DMS53 (cell line): ENCODE results near the gene SLC25A28.

ENCODE experiments used
- DNase-seq: peaks from one replicate; lab custom pipeline; 2025; lab: John Stamatoyannopoulos, UW

Gene SLC25A28

DNA sequence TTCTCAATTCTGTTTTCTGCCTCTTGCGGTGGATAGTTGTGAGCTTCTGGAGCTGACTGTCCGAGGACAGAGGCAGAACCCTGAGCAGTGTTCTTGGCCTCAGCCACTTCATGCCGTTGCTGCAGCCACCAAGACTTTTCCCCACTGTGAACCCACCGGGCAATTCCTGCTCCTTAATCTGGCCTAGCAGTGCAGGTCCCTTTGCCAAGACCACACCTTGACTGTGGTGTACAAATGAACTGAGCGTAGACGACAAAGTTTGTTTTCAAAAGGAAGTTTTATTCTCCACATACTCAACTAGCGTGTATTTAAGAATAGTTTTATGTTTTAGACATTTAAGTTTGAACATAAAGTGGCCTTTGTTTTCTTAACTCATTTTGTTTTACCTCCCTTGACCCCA is 29.4 kb downstream of the SLC25A28 start:
- DNase-seq = no peak

GRCh38 chr10:99583687-99584086 is 36.6 kb downstream of the SLC25A28 start:
- no peak for DNase-seq

DNA sequence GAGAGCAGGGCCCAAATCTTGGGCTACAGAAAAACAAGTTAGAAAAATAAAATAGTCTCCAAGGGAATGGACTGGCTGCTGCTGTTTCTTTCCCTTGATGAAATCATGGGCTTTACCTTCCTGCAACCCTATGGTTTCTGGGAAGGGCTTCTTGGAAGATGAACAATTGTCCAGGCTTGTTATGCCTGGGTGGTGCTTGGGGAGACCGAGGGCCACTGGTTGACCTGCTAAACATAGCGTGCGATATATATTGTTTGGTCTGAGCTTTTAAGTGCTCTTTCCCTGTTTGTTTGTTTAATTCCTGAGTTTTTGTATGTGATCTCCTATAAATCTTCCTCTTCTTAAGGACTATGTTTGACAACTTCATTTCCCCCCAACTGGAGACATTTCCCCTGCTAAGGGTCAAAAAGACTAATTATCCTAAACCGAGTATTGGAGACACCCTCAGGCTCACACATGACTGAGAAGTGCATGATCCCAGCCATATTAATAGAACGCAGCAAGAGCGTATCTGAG is 37.9 kb downstream of the SLC25A28 start:
- DNase-seq = peak; percentile 47

DNA sequence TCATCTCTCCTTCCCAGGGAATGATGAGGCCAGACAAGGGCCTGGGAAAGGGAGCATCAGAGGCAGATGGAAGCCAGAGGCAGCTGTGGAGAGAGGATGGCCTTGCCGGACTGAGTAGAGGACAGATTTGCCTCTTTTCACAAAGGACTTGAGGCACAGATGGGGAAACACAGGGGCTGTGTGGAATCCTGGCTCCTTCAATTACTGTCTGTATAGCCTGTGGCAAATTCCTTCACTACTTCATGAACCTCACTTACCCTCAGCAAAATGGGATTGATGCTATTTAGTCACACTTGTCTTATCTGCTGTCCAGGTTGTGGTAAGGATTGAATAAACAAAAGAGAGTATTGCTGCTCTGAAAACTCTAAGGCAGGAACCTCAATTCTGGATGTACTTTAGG is 40.3 kb downstream of the SLC25A28 start:
- DNase-seq = no peak

GRCh38 chr10:99573790-99574189 is 46.4 kb downstream of the SLC25A28 start:
- DNase-seq = no peak

DNA sequence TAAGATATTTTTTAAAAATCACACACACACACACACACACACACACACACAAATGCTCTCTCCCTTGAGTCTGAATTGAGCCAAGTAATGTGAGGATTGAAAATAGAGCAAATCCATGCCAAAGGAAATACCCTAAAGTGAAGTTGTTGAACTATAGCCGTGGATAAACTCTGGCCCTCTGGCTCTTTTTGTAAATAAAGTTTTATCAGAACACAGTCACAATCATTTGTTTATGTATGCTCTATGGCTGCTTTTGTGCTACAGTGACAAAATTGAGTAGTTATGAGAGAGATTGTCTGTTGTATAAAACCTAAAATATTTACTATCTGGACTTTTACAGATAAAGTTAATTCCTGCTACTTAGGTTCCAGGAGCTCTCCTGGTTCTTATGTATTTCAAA is 48.4 kb downstream of the SLC25A28 start:
- DNase-seq = no peak

DNA sequence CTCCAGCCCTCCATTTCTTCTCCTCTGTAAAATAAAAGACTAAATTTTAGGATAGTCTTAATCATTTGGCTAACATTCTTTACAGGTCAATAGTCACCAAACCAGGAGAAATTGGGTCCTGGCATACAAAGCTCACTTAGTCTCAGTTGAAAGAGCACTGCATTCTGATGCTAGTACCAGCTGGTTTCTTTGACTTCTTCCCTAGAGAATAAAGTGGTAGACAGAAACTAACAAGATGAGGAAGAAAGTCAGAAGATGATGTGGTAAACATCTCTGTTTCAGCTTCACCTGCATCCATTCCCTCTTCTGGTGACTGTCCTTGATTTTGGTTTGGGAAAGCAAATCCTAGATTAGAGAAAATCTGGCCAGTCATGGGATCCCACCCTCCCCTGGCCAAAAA is 50.3 kb downstream of the SLC25A28 start:
- no peak for DNase-seq

DNA sequence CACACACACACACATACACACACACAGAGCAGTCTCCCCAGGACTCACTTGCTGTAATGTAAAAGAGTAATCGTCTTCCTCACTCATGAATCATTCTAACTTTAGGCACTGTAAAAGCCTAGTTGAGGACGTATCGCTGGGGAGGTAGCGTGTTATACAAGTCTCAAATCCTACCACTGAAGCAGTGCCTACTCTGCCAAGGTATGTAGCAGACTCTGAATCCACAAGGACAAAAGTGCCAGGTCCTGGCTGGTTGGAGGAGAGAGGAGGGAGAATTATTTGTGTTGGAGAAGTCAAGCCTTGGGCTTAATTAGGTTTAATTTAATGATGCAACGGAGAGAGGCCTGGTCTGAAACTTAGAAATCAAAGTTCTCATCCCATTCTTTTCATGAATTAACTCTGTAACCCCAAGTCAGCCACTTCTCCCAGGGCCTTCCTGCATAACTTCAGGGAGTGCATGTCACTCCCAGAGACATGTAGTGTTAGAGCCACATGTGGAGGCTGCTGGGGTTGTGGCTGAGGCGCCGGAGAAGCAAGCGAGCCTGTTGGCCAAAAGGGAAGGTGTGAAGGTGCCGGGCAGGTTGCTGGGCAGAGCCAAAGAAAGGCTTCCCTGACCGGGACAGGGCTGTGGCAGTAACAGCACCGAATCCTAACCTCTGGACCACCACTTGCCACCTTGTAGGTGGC is 50.8 kb downstream of the SLC25A28 start:
- no peak for DNase-seq

DNA sequence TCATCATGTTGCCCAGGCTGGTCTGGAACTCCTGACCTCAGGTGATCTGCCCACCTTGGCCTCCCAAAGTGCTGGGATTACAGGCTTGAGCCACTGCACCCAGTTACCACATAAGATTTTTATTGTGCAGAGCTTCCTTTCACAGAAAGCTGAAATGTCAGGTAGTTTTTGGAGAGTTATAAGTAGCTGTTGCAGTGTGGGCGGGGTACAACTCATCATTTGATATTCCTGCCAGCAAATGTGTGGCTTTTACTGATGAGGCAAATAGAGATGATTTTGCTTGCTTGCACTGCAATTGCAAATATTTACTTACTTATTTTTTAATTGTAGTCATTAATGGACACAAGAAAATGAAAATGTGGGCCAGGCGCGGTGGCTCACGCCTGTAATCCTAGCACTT is 55.1 kb downstream of the SLC25A28 start:
- no peak for DNase-seq

GRCh38 chr10:99564361-99564760 is 55.9 kb downstream of the SLC25A28 start:
- DNase-seq = peak; percentile 15

GRCh38 chr10:99562631-99563030 is 57.6 kb downstream of the SLC25A28 start:
- no peak for DNase-seq
